HAP-1 (cell line): Measurements from ENCODE around the gene PFKFB3.

ENCODE experiments used
- DNase-seq, 2 experiments: peaks; one replicate each; pipeline ENCODE4 v3.0.0-alpha.2; 2016 to 2020; ENCODE audit warnings: low spot score in 2 of 2
- H3K27me3 ChIP-seq: fragments of 250-450 bp; sonication (Bioruptor Pico); 2 replicates; pipeline ENCODE4 v1.5.1; 2020; ENCODE audit warnings: low read depth, mild to moderate bottlenecking, moderate library complexity
- H3K36me3 ChIP-seq: fragments of 250-450 bp; sonication (Bioruptor Pico); replicated peaks from 2 replicates; pipeline ENCODE4 v1.5.1; 2020; ENCODE audit warnings: mild to moderate bottlenecking
- H3K4me1 ChIP-seq: fragments of 250-450 bp; sonication (Bioruptor Pico); 2 replicates; pipeline ENCODE4 v1.5.1; 2020; ENCODE audit warnings: mild to moderate bottlenecking
- H3K4me3 ChIP-seq: fragments of 250-450 bp; sonication (Bioruptor Pico); 2 replicates; pipeline ENCODE4 v1.5.1; 2020; ENCODE audit warnings: mild to moderate bottlenecking, moderate library complexity
- H3K9me3 ChIP-seq: fragments of 250-450 bp; sonication (Bioruptor Pico); 2 replicates; pipeline ENCODE4 v1.5.1; 2020; ENCODE audit warnings: mild to moderate bottlenecking, moderate library complexity
- in situ Hi-C: fragments of 300-500 bp; cut with MboI; formaldehyde crosslinking; loops from 3 replicates; pipeline ENCODE4 v1.14.3; 2020; ENCODE audit warnings: low sequenced_read_pairs, inconsistent platforms, mixed read lengths

Gene PFKFB3

GRCh38 chr10:6254201-6254600 lies 51.5 kb downstream of the PFKFB3 start:
- Histone ChIP-seq H3K4me1 (no peaks in the 10 kb centered on the region), H3K27me3 (no peaks in the 10 kb centered on the region), H3K4me3 (no peak overlapping the region), H3K36me3 (no peaks in the 10 kb centered on the region), H3K9me3 (no peaks in the 10 kb centered on the region)
- in situ Hi-C loops, result no loop called here
- no peak for DNase-seq

DNA sequence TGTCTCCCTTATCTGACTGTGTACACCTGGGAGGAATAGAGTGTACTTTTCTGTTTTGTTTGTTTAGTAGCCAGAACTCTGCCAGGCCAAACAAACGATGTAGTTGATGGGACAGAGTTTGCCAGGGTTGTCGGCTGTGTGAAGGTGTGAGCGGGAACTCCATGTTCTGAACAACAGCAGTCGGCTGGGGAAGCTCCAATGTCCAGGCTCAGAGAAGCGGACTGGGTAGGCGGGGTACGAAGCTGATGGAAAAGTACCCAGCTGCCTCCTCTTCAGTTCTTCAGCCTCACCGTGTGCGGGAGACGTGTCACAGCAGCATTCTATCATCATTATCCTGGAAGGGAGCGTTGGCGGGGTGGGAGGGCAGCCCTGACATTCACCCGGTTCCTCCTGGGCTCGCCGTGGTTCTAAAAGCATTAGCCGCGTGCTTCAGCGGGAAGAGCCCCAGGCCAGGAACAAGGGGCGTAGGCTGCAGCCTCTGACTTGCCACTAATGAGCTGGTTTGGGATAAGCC lies 52.9 kb downstream of the PFKFB3 start:
- Histone ChIP-seq H3K9me3 (no peaks in the 10 kb centered on the region), H3K4me1 (no peaks in the 10 kb centered on the region)
- in situ Hi-C loops, result no loop called here

GRCh38 chr10:6256439-6256838 lies 53.7 kb downstream of the PFKFB3 start:
- H3K27me3 ChIP-seq, result no peaks in the 10 kb centered on the region
- no peaks in the 10 kb centered on the region for H3K36me3 ChIP-seq
- DNase-seq, result no peak
- no peaks in the 10 kb centered on the region; the same call in 1 of the 2 replicates for H3K9me3 ChIP-seq
- in situ Hi-C loops, result no loop called here
- H3K4me1 ChIP-seq, result no peaks in the 10 kb centered on the region
- H3K4me3 ChIP-seq, result no peak overlapping the region

More for the DNA sequence above, 52.9 kb downstream of the PFKFB3 start:
- Histone ChIP-seq H3K36me3 (no peaks in the 10 kb centered on the region), H3K4me3 (no peak overlapping the region), H3K27me3 (no peaks in the 10 kb centered on the region)
- no peak for DNase-seq

DNA sequence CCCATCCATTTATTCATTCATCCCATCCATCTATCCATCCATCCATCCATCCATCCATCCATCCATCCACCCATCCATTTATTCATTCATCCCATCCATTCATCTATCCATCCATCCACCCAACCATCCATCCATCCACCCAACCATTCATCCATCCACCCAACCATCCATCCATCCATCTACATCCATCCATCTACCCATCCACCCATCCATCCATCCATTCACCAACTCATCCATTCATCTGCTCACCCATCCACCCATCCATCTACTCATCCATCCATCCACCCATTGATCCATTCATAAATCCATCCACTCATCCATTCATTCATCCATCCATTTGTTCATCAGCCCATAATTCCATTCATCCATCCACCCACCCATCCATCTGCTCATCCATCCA lies 56.4 kb downstream of the PFKFB3 start:
- in situ Hi-C loops, result no loop called here
- no peaks in the 10 kb centered on the region for H3K36me3 ChIP-seq
- no peaks in the 10 kb centered on the region for H3K4me1 ChIP-seq
- no peak for DNase-seq
- H3K4me3 ChIP-seq, result no peak overlapping the region
- H3K9me3 ChIP-seq, result no peaks in the 10 kb centered on the region; the same call in 1 of the 2 replicates
- no peaks in the 10 kb centered on the region for H3K27me3 ChIP-seq

- Histone ChIP-seq H3K4me1 (no peaks in the 10 kb centered on the region), H3K9me3 (no peaks in the 10 kb centered on the region; the same call in 1 of the 2 replicates), H3K4me3 (no peak overlapping the region), H3K27me3 (no peaks in the 10 kb centered on the region), H3K36me3 (no peaks in the 10 kb centered on the region)
- no peak for DNase-seq
- in situ Hi-C loops, result no loop called here
These were observed 58.1 kb downstream of the PFKFB3 start for GRCh38 chr10:6260843-6261242.

- Histone ChIP-seq H3K36me3 (no peaks in the 10 kb centered on the region), H3K4me3 (no peak overlapping the region), H3K9me3 (no peaks in the 10 kb centered on the region), H3K27me3 (no peaks in the 10 kb centered on the region), H3K4me1 (no peaks in the 10 kb centered on the region)
- in situ Hi-C loops, result no loop called here
- DNase-seq, result no peak
These were observed 65.2 kb downstream of the PFKFB3 start for GRCh38 chr10:6267941-6268340.

- in situ Hi-C loops, result no loop called here
- DNase-seq, result no peak
- no peaks in the 10 kb centered on the region for H3K4me1 ChIP-seq
These were observed 66.7 kb downstream of the PFKFB3 start for GRCh38 chr10:6269432-6269831.

DNA sequence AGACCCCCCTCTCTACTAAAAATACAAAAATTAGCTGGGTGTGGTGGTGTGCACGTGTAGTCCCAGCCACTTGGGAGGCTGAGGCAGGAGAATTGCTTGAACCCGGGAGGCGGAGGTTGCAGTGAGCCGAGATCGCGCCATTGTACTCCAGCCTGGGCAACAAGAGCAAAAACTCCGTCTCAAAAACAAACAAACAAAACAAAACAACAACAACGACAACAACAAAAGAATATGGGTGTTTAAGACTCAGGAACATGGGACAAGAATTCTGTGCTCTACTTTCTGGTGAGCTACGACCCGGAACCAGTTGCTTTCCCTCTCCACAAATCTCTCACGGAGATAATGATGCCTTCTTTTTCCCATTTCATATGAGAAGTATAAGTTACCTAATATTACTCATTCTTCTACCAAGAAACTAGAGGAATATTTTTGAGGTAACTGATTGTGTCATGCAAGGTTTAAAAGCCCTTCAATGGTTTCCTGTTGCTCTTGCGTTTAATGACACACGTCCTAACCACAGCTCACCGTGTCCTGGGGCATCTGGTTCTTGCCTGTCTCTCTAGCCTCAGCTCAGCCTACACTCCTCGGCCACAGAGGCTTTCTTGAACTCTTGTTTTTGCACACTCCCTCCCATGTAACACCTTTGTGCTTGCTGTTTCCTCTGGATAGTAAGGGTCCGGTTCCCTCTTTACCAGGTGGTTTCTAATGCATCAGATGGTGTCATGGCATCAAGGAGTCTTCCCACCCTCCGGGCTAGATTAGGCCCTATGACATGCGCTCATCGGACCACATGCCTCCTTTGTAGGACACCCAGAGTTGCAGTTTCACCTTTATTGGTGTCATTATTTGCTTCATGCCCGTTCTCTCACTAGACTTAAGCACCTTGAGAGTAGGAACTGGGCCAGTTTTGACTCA lies 67.5 kb downstream of the PFKFB3 start:
- no peaks in the 10 kb centered on the region for H3K27me3 ChIP-seq
- no peaks in the 10 kb centered on the region for H3K36me3 ChIP-seq
- no peaks in the 10 kb centered on the region for H3K4me1 ChIP-seq
- in situ Hi-C loops, result no loop called here
- no peak overlapping the region for H3K4me3 ChIP-seq
- no peak for DNase-seq
- no peaks in the 10 kb centered on the region for H3K9me3 ChIP-seq

More at GRCh38 chr10:6269432-6269831, 66.7 kb downstream of the PFKFB3 start:
- H3K4me3 ChIP-seq, result no peak overlapping the region
- no peaks in the 10 kb centered on the region for H3K9me3 ChIP-seq
- no peaks in the 10 kb centered on the region for H3K27me3 ChIP-seq
- no peaks in the 10 kb centered on the region for H3K36me3 ChIP-seq

DNA sequence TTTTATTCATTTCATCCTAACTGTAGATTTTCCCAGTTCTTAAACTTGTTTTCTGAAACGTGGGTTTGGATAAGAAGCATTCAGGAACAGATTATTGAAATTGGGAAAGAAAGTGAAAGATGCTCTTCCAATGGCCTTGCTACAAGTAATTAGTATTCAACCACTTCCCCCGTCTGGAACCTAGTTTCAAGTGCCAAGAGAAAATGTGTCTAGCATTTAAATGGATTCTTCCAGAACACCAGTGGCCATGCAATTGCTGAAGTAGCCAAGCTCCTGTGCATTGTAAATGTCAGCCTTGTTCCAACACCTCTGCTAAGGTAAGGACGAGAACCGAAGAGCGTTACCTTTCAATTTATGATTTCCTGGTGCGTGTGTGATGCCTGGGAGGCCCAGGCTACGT lies 68.2 kb downstream of the PFKFB3 start:
- H3K4me1 ChIP-seq, result no peaks in the 10 kb centered on the region
- no peaks in the 10 kb centered on the region for H3K27me3 ChIP-seq
- in situ Hi-C loops, result no loop called here
- no peak overlapping the region for H3K4me3 ChIP-seq
- DNase-seq, result no peak
- no peaks in the 10 kb centered on the region for H3K36me3 ChIP-seq
- no peaks in the 10 kb centered on the region for H3K9me3 ChIP-seq

DNA sequence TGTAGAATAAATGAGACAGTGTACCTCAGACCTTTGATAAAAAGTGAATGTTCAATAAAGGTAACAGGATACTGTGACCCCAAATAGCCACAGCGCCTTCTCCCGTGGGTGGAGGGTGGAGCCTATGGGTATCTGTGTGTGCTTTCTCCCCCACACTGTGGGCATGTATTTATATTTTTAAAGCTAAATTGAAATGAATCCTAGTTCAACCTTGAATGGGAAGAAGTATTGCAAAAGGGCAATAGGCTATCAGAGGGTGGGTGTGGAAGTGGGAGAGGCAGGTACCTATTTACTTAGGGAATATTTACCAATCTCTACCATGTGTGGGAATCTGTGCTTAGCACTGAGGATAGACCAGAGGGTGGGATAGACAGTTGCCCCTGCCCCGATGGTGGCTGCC lies 68.9 kb downstream of the PFKFB3 start:
- H3K36me3 ChIP-seq, result no peaks in the 10 kb centered on the region
- H3K4me3 ChIP-seq, result no peak overlapping the region
- no peak for DNase-seq
- in situ Hi-C loops, result no loop called here
- H3K27me3 ChIP-seq, result no peaks in the 10 kb centered on the region
- H3K4me1 ChIP-seq, result no peaks in the 10 kb centered on the region
- H3K9me3 ChIP-seq, result no peaks in the 10 kb centered on the region

DNA sequence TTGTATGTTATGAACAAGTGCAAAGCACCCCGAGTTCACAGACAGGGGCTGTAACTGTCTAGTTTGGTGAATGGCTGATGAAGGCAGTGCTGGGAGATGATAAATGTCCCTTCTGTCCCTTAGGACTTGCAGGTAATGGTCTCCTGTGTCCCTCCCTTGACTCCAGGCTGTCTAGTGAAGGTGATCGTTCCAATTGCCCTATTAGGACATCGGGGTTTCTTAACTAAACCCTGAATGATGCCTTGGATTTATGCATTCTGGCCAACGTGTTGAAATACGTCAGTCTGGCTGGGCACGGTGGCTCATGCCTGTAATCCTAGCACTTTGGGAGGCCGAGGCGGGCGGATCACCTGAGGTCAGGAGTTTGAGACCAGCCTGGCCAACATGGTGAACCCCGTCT lies 69.4 kb downstream of the PFKFB3 start:
- H3K9me3 ChIP-seq, result no peaks in the 10 kb centered on the region
- no peak for DNase-seq
- no peaks in the 10 kb centered on the region for H3K4me1 ChIP-seq
- no peaks in the 10 kb centered on the region for H3K36me3 ChIP-seq
- in situ Hi-C loops, result no loop called here
- no peak overlapping the region for H3K4me3 ChIP-seq
- no peaks in the 10 kb centered on the region for H3K27me3 ChIP-seq

DNA sequence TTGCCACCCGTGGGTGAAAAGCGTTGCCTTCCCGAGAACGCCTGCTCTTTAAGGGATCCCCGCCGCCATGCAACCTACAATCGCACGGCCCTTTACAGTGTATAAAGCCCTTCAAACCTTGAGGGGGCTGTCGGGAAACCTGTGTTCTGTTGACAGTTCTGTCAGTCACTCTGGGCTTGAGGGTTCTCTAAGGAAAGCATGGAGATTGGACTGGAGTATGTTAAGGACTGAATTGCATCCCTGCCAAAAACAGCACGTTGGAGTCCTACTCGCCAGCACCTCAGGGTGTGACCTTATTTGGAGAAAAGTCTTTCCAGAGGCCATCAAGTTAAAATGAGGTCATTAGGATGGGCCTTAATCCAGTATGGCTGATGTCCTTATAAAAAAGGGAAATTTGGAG lies 70.6 kb downstream of the PFKFB3 start:
- no peaks in the 10 kb centered on the region for H3K36me3 ChIP-seq
- in situ Hi-C loops, result no loop called here
- no peaks in the 10 kb centered on the region for H3K4me1 ChIP-seq
- no peaks in the 10 kb centered on the region for H3K9me3 ChIP-seq
- H3K4me3 ChIP-seq, result no peak overlapping the region
- H3K27me3 ChIP-seq, result no peaks in the 10 kb centered on the region
- DNase-seq, result no peak

DNA sequence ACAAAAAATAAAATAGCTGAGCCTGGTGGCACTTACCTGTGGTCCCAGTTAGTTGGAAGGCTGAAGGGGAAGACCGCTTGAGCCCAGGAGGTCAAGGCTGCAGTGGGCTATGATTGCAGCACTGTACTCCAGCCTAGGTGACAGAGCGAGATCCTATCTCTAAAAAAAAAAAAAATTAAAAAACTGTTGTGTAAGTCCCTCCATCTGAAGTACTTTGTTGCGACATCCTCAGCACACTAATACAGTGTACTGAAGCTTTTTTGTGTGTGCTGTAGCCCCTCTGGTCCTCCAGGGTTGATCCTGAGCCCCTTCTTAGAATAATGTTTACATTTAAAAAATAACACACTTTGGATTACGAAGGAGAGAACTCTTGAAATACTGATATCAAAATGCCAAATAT lies 71.3 kb downstream of the PFKFB3 start:
- Histone ChIP-seq H3K4me3 (no peak overlapping the region), H3K27me3 (no peaks in the 10 kb centered on the region), H3K4me1 (no peaks in the 10 kb centered on the region), H3K9me3 (no peaks in the 10 kb centered on the region), H3K36me3 (no peaks in the 10 kb centered on the region)
- in situ Hi-C loops, result no loop called here
- DNase-seq, result no peak

GRCh38 chr10:6274484-6274883 lies 71.8 kb downstream of the PFKFB3 start:
- no peak for DNase-seq
- H3K27me3 ChIP-seq, result no peaks in the 10 kb centered on the region
- no peak overlapping the region for H3K4me3 ChIP-seq
- H3K4me1 ChIP-seq, result no peaks in the 10 kb centered on the region
- H3K9me3 ChIP-seq, result no peaks in the 10 kb centered on the region
- no peaks in the 10 kb centered on the region for H3K36me3 ChIP-seq
- in situ Hi-C loops, result no loop called here
